ENCODE measurements around the gene KATNB1.

Gene KATNB1

DNA sequence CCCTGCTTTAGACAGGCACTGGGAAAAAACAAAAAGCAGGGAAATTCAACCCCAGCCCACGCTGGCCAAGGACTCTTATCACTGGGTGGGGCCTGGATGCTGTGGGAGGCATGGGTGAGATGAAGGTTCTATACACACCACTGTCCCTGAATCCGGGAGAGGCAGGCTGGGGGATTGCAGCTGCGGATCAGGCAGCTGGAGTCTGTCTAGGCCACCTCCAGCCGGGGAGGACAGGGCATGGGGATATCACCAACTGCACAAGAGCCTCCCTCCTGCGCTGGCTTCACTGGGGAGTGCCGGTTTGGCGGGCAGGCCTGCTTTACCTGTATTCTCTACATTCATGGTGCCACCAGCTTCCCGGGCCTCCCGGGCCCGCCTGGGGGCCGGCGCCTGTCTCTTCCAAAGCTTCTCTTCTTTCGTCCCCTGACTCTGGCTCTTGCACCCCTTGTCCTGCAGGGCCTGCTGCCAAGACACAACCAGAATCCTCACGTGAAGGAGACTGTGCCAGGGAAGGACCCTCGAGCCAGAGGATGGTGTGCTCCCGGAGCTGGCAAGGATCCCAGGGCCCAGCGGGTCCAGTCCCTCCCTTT, 52.8 kb downstream of the KATNB1 start:
- Histone ChIP-seq H3K27ac (ENCODE audit: low read depth, low read length, poor library complexity, severe bottlenecking) (no peak overlapping the region), H3K36me3 (ENCODE audit: insufficient read depth, low read length) (no peaks in the 10 kb centered on the region), H3K9me2 (ENCODE audit: low read depth, low read length) (no peaks in the 10 kb centered on the region), H2AFZ (ENCODE audit: low read length) (no peak overlapping the region), H3K9ac (ENCODE audit: low read length) (no peak overlapping the region), H3K4me2 (ENCODE audit: low read length) (no peak overlapping the region), H3K9me3 (ENCODE audit: low read length) (no peaks in the 10 kb centered on the region), H4K20me1 (ENCODE audit: insufficient read depth, low read length) (no peaks in the 10 kb centered on the region), H3F3A (ENCODE audit: insufficient read depth, low read length) (no peaks in the 10 kb centered on the region), H3K4me3 (ENCODE audit: low read depth, low read length, poor library complexity, severe bottlenecking) (no peak overlapping the region), H3K27me3 (ENCODE audit: insufficient read depth, low read length) (no peaks in the 10 kb centered on the region; the same call in 1 of the 2 replicates), H3K4me1 (ENCODE audit: insufficient read depth, low read length, severe bottlenecking) (no peaks in the 10 kb centered on the region), H3K79me2 (ENCODE audit: insufficient read depth, low read length) (no peaks in the 10 kb centered on the region)
- TF ChIP-seq EZH2 (IDR thresholded peaks at IDR 0.05; ENCODE audit: borderline replicate concordance, low read length): no peak
- TF ChIP-seq, protein P1, sequence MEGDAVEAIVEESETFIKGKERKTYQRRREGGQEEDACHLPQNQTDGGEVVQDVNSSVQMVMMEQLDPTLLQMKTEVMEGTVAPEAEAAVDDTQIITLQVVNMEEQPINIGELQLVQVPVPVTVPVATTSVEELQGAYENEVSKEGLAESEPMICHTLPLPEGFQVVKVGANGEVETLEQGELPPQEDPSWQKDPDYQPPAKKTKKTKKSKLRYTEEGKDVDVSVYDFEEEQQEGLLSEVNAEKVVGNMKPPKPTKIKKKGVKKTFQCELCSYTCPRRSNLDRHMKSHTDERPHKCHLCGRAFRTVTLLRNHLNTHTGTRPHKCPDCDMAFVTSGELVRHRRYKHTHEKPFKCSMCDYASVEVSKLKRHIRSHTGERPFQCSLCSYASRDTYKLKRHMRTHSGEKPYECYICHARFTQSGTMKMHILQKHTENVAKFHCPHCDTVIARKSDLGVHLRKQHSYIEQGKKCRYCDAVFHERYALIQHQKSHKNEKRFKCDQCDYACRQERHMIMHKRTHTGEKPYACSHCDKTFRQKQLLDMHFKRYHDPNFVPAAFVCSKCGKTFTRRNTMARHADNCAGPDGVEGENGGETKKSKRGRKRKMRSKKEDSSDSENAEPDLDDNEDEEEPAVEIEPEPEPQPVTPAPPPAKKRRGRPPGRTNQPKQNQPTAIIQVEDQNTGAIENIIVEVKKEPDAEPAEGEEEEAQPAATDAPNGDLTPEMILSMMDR (IDR thresholded peaks at IDR 0.05; ENCODE audit: low read length): no peak

DNA sequence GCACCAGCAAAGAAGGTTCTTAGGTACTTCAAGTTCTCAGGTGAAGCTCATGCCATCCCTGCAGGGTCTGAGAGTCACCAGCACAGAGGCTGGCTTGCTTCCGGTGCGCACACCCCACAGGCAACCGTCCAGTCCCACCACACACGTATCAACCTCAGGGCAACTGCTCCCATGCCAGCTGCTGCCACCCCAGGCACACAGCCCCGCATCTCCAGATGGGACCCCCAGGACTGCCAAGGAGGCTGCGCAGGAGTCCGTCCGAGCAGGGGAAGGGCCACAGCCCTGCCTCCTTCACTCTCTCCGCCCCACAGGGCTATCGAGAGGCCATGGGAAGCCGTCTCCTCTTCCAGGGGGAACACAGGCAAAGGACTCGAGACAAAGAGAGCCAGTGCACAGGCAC, 53.4 kb downstream of the KATNB1 start:
- no peak overlapping the region for H3K9ac ChIP-seq (ENCODE audit: low read length)
- no peaks in the 10 kb centered on the region for H4K20me1 ChIP-seq (ENCODE audit: insufficient read depth, low read length)
- H3K4me3 ChIP-seq (ENCODE audit: low read depth, low read length, poor library complexity, severe bottlenecking): no peak overlapping the region
- no peak overlapping the region for H3K27ac ChIP-seq (ENCODE audit: low read depth, low read length, poor library complexity, severe bottlenecking)
- H3K9me3 ChIP-seq (ENCODE audit: low read length): no peaks in the 10 kb centered on the region
- H3K36me3 ChIP-seq (ENCODE audit: insufficient read depth, low read length): no peaks in the 10 kb centered on the region
- H2AFZ ChIP-seq (ENCODE audit: low read length): no peak overlapping the region
- no peak overlapping the region for H3K4me2 ChIP-seq (ENCODE audit: low read length)
- H3K27me3 ChIP-seq (ENCODE audit: insufficient read depth, low read length): no peaks in the 10 kb centered on the region; the same call in 1 of the 2 replicates
- TF ChIP-seq, protein P1 (IDR thresholded peaks at IDR 0.05; ENCODE audit: low read length): no peak
- TF ChIP-seq EZH2 (IDR thresholded peaks at IDR 0.05; ENCODE audit: borderline replicate concordance, low read length): no peak
- no peaks in the 10 kb centered on the region for H3K79me2 ChIP-seq (ENCODE audit: insufficient read depth, low read length)
- H3F3A ChIP-seq (ENCODE audit: insufficient read depth, low read length): no peaks in the 10 kb centered on the region
- H3K4me1 ChIP-seq (ENCODE audit: insufficient read depth, low read length, severe bottlenecking): no peaks in the 10 kb centered on the region
- H3K9me2 ChIP-seq (ENCODE audit: low read depth, low read length): no peaks in the 10 kb centered on the region

DNA sequence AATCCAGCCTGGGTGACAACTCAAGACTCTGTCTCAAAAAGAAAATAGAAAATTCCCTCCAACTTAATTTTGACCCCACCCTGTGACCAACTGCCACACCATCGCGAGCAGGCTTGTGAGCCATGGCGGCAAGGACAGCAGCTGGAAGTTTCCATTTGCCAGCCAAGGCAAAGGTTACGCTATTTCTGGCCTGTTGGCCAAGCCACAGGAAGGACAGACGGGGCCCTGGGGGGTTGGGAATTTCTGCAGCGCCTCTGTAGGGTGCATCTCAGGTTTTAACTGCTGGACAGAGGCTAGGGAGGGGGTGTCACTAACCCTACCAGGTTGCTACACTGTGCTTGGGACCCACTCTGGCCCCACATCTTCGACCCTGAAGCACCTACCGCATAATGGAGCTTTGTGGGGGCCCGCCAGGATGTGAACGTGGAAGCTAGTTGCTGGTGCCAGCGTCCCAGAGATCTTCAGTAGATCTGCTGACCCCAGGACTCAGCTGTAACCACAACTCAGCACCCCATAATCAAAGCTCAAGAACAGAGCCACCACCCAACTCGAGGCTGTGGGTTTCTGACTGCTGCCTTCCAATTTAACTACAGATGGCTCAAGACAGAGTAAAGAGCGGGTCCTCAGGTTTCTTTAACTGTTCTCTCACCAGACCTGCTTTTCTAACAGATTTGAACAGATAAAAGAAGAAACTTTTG, 55.8 kb downstream of the KATNB1 start:
- H3K27ac ChIP-seq (ENCODE audit: low read depth, low read length, poor library complexity, severe bottlenecking): no peak overlapping the region
- no peaks in the 10 kb centered on the region for H3K79me2 ChIP-seq (ENCODE audit: insufficient read depth, low read length)
- H3K4me3 ChIP-seq (ENCODE audit: low read depth, low read length, poor library complexity, severe bottlenecking): no peak overlapping the region
- H3F3A ChIP-seq (ENCODE audit: insufficient read depth, low read length): no peaks in the 10 kb centered on the region
- no peak for TF ChIP-seq EZH2 (IDR thresholded peaks at IDR 0.05; ENCODE audit: borderline replicate concordance, low read length)
- TF ChIP-seq, protein P1 (IDR thresholded peaks at IDR 0.05; ENCODE audit: low read length): no peak
- H3K9me2 ChIP-seq (ENCODE audit: low read depth, low read length): no peaks in the 10 kb centered on the region
- H3K4me1 ChIP-seq (ENCODE audit: insufficient read depth, low read length, severe bottlenecking): no peaks in the 10 kb centered on the region
- no peak overlapping the region for H2AFZ ChIP-seq (ENCODE audit: low read length)
- no peak overlapping the region for H3K9ac ChIP-seq (ENCODE audit: low read length)
- H3K9me3 ChIP-seq (ENCODE audit: low read length): no peaks in the 10 kb centered on the region
- H4K20me1 ChIP-seq (ENCODE audit: insufficient read depth, low read length): no peaks in the 10 kb centered on the region
- H3K36me3 ChIP-seq (ENCODE audit: insufficient read depth, low read length): no peaks in the 10 kb centered on the region
- H3K4me2 ChIP-seq (ENCODE audit: low read length): no peak overlapping the region
- H3K27me3 ChIP-seq (ENCODE audit: insufficient read depth, low read length): no peaks in the 10 kb centered on the region; the same call in 1 of the 2 replicates
